ENCODE data around the gene LRRC75A.

Gene LRRC75A

DNA sequence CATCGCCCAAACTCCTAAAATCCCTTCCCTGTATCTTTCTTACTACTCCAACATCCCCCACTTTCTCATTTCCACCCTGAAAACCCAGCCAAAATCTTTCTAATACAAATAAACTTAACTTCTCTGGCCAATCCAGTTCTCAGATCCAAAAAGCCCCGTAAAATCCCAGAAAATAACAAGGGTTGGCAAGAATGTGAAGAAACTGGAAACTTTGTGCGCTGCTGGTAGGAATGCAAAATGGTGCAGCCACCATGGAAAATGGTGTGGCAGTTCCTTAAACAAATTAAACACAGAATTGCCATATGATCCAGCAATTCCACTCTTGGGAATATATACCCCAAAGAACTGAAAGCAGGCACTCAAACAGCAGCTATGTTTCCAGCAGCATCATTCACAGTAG, 24.1 kb downstream of the LRRC75A start:
- no peaks in the 10 kb centered on the region for H3K27me3 ChIP-seq (ENCODE audit: control insufficient read depth, insufficient read depth, low read length)
- H3K9ac ChIP-seq (ENCODE audit: low read length), result no peak overlapping the region
- no peaks in the 10 kb centered on the region for H3K9me3 ChIP-seq (ENCODE audit: control insufficient read depth, low read depth, low read length)
- no peak overlapping the region for H3K27ac ChIP-seq (ENCODE audit: low read length)
- no peak overlapping the region for H3K4me3 ChIP-seq (ENCODE audit: low read length)
- H3K4me1 ChIP-seq (ENCODE audit: control insufficient read depth, low read depth, low read length), result no peaks in the 10 kb centered on the region
- no peaks in the 10 kb centered on the region for H3K36me3 ChIP-seq (ENCODE audit: control insufficient read depth, low read depth, low read length)

- no peaks in the 10 kb centered on the region for H3K4me1 ChIP-seq (ENCODE audit: control insufficient read depth, low read depth, low read length)
These were observed 24.9 kb downstream of the LRRC75A start for GRCh38 chr17:16467044-16467443.

GRCh38 chr17:16466407-16466806, 25.6 kb downstream of the LRRC75A start:
- Histone ChIP-seq H3K9ac (ENCODE audit: low read length) (no peak overlapping the region), H3K4me1 (ENCODE audit: control insufficient read depth, low read depth, low read length) (no peaks in the 10 kb centered on the region), H3K36me3 (ENCODE audit: control insufficient read depth, low read depth, low read length) (no peaks in the 10 kb centered on the region), H3K27me3 (ENCODE audit: control insufficient read depth, insufficient read depth, low read length) (no peaks in the 10 kb centered on the region), H3K27ac (ENCODE audit: low read length) (no peak overlapping the region), H3K9me3 (ENCODE audit: control insufficient read depth, low read depth, low read length) (no peaks in the 10 kb centered on the region), H3K4me3 (ENCODE audit: low read length) (no peak overlapping the region)

More at GRCh38 chr17:16467044-16467443, 24.9 kb downstream of the LRRC75A start:
- Histone ChIP-seq H3K4me3 (ENCODE audit: low read length) (no peak overlapping the region), H3K27ac (ENCODE audit: low read length) (no peak overlapping the region), H3K9me3 (ENCODE audit: control insufficient read depth, low read depth, low read length) (no peaks in the 10 kb centered on the region), H3K9ac (ENCODE audit: low read length) (no peak overlapping the region), H3K36me3 (ENCODE audit: control insufficient read depth, low read depth, low read length) (no peaks in the 10 kb centered on the region), H3K27me3 (ENCODE audit: control insufficient read depth, insufficient read depth, low read length) (no peaks in the 10 kb centered on the region)

- Histone ChIP-seq H3K27me3 (ENCODE audit: control insufficient read depth, insufficient read depth, low read length) (no peaks in the 10 kb centered on the region), H3K27ac (ENCODE audit: low read length) (no peak overlapping the region), H3K9me3 (ENCODE audit: control insufficient read depth, low read depth, low read length) (no peaks in the 10 kb centered on the region), H3K36me3 (ENCODE audit: control insufficient read depth, low read depth, low read length) (no peaks in the 10 kb centered on the region), H3K4me1 (ENCODE audit: control insufficient read depth, low read depth, low read length) (no peaks in the 10 kb centered on the region), H3K9ac (ENCODE audit: low read length) (no peak overlapping the region), H3K4me3 (ENCODE audit: low read length) (no peak overlapping the region)
These were observed 26.1 kb downstream of the LRRC75A start for GRCh38 chr17:16465861-16466338.

- H3K27me3 ChIP-seq (ENCODE audit: control insufficient read depth, insufficient read depth, low read length), result no peaks in the 10 kb centered on the region
- peaks cover 5% of the 10 kb centered on the region for H3K4me1 ChIP-seq (ENCODE audit: control insufficient read depth, low read depth, low read length)
- no peak overlapping the region for H3K4me3 ChIP-seq (ENCODE audit: low read length)
- H3K36me3 ChIP-seq (ENCODE audit: control insufficient read depth, low read depth, low read length), result no peaks in the 10 kb centered on the region
- H3K9ac ChIP-seq (ENCODE audit: low read length), result no peak overlapping the region
- no peak overlapping the region for H3K27ac ChIP-seq (ENCODE audit: low read length)
- H3K9me3 ChIP-seq (ENCODE audit: control insufficient read depth, low read depth, low read length), result no peaks in the 10 kb centered on the region
These were observed 27.0 kb downstream of the LRRC75A start for GRCh38 chr17:16465052-16465312.

- no peaks in the 10 kb centered on the region for H3K9me3 ChIP-seq (ENCODE audit: control insufficient read depth, low read depth, low read length)
- no peak overlapping the region for H3K9ac ChIP-seq (ENCODE audit: low read length)
- no peak overlapping the region for H3K27ac ChIP-seq (ENCODE audit: low read length)
- H3K27me3 ChIP-seq (ENCODE audit: control insufficient read depth, insufficient read depth, low read length), result no peaks in the 10 kb centered on the region
- peaks cover 10% of the 10 kb centered on the region for H3K4me1 ChIP-seq (ENCODE audit: control insufficient read depth, low read depth, low read length)
- H3K36me3 ChIP-seq (ENCODE audit: control insufficient read depth, low read depth, low read length), result no peaks in the 10 kb centered on the region
- H3K4me3 ChIP-seq (ENCODE audit: low read length), result no peak overlapping the region
These were observed 27.5 kb downstream of the LRRC75A start for GRCh38 chr17:16464303-16465051.

DNA sequence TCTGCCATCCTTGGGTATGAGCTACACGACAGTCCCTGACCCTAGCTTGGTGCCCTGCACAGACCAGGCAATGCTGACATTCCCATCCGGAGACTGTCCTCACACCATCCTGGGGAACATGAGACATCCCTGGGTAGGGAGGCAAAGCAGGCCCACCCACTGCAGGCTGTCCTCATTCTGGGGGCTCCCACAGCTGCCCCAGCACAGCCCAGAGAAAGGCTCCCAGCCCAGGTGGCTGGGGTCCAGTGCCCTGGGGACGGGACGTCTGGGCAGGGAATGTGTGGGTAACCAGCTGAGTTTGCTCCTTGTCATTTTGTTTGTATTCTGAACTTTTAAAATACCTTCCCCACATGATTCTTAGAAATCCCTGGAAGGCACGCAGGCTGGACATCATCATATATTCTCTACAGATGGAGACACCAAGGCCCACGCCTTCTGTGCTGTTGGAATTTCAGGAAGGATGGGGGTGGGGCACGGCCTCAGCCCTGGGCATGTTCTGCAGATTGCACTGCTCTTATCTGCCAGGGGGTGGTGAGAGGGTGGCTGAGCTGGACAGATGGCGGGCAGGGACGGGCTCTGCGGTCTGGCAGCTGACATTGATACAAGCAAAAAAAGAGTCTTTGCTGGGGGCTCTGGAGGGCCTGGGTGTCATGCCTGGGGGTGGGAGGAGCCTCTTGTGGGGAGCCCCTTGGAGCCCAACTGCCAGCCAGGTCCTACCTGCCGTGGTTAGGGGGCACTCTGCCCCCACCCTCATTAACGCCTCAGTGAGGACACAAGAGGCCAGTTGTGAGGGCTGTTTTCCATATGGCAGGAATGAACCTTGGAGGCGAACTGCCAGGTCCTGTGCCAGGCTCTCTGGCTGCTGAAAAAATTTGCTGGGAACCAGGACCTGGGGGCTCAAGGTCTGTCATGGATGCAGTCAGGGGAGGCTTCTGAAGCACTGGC, 28.4 kb downstream of the LRRC75A start:
- Histone ChIP-seq H3K9me3 (ENCODE audit: control insufficient read depth, low read depth, low read length) (no peaks in the 10 kb centered on the region), H3K36me3 (ENCODE audit: control insufficient read depth, low read depth, low read length) (no peaks in the 10 kb centered on the region), H3K9ac (ENCODE audit: low read length) (no peak overlapping the region), H3K4me1 (ENCODE audit: control insufficient read depth, low read depth, low read length) (peaks cover 13% of the 10 kb centered on the region), H3K27ac (ENCODE audit: low read length) (no peak overlapping the region), H3K27me3 (ENCODE audit: control insufficient read depth, insufficient read depth, low read length) (no peaks in the 10 kb centered on the region), H3K4me3 (ENCODE audit: low read length) (no peak overlapping the region)

DNA sequence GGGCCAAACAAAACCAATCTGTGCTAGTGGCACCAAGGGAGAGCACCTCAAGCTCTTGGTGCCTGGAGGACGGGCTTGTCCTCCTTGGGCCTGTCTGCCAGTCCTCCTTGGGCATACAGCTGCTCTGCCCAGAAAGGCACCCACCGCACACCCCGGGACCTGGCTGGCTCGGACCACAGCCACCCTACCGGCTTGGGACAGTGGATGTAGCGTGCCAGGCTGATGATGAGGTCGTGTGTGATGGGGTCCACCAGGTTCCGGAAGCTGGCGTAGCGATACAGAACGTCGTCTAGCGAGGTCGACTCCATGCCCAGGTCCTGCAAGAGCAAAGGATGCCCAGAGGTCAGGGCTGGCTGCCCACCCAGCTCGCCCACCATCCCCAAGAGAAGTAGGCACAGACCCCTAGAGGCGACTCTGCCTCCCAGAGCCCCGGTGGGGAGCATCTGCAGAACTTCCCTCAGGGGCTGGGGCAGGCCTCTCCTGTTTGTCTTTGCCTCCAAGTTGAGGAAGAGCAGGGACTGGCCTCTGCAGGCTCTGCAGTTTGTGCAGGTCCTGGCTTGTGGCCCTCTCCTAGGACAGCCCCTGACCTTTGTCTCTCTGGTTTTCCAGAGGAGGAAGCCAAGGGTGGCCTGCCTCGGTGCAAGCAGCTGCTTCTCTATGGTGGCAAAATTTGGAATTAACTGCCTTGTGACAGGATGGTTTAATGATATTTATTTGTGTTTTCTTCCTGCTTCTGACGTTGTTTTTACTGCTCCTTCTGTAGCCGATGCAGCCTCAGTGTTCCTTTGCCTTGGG, 29.7 kb downstream of the LRRC75A start:
- Histone ChIP-seq H3K36me3 (ENCODE audit: control insufficient read depth, low read depth, low read length) (no peaks in the 10 kb centered on the region), H3K9ac (ENCODE audit: low read length) (no peak overlapping the region), H3K27me3 (ENCODE audit: control insufficient read depth, insufficient read depth, low read length) (no peaks in the 10 kb centered on the region), H3K27ac (ENCODE audit: low read length) (no peak overlapping the region), H3K4me3 (ENCODE audit: low read length) (no peak overlapping the region), H3K9me3 (ENCODE audit: control insufficient read depth, low read depth, low read length) (no peaks in the 10 kb centered on the region), H3K4me1 (ENCODE audit: control insufficient read depth, low read depth, low read length) (peaks cover 13% of the 10 kb centered on the region)

DNA sequence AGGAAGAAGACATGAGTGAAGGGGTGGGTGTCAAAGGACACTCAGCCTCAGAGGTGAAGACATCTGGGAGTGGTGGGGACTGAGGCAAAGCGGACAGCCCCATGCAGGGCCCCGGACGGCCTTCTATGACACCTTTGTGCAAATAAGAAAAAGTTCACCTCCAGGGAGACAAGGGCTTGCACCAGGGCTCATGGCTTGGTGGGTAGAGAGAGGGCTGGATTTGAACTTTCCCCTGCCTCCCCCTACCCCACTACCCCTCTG, 30.5 kb downstream of the LRRC75A start:
- H3K36me3 ChIP-seq (ENCODE audit: control insufficient read depth, low read depth, low read length), result no peaks in the 10 kb centered on the region
- no peaks in the 10 kb centered on the region for H3K27me3 ChIP-seq (ENCODE audit: control insufficient read depth, insufficient read depth, low read length)
- H3K9ac ChIP-seq (ENCODE audit: low read length), result no peak overlapping the region
- H3K27ac ChIP-seq (ENCODE audit: low read length), result no peak overlapping the region
- H3K4me3 ChIP-seq (ENCODE audit: low read length), result no peak overlapping the region
- peaks cover 13% of the 10 kb centered on the region for H3K4me1 ChIP-seq (ENCODE audit: control insufficient read depth, low read depth, low read length)
- no peaks in the 10 kb centered on the region for H3K9me3 ChIP-seq (ENCODE audit: control insufficient read depth, low read depth, low read length)

DNA sequence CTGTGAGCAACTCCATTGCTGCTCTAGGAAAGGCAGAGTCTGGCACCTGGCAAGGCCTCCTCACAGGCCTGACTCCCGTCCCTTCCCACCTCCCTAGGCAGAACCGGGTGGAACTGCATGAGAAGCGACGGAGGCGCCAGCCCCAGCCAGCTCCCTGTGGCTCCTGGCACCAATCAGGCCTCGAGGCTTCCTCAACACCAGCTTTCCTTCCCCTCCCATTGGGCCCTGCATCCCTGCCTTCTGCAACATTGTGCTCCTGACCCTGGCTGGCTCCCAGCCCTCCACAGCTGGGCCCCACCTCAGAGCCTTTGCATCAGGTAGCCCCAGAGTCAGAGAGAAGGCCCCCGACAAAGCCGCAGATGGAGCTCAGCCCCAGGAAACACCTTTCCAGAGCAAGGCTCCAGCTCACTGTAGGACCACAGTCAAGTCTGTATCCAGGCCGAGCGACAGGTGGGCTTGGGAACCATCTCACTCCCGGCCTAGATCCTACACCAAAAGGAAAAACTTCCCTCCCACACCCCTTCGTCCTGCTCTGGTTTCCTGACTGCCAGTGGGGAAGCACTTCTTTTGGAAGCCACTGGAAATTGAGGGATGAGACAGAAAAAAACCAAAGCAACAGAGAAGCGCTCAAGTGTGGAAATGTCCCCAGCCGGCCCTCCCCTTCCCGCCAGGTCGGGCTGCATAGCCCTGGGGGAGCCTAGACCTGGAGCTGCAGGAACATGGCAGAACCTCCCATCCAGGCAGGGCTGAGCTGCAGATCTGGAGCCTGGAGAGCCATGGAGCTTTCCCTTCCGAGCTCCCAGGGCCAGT, 31.0 kb downstream of the LRRC75A start:
- Histone ChIP-seq H3K36me3 (ENCODE audit: control insufficient read depth, low read depth, low read length) (no peaks in the 10 kb centered on the region), H3K4me1 (ENCODE audit: control insufficient read depth, low read depth, low read length) (peaks cover 13% of the 10 kb centered on the region), H3K27ac (ENCODE audit: low read length) (no peak overlapping the region), H3K4me3 (ENCODE audit: low read length) (no peak overlapping the region), H3K9me3 (ENCODE audit: control insufficient read depth, low read depth, low read length) (no peaks in the 10 kb centered on the region), H3K27me3 (ENCODE audit: control insufficient read depth, insufficient read depth, low read length) (no peaks in the 10 kb centered on the region), H3K9ac (ENCODE audit: low read length) (no peak overlapping the region)
